ENCODE results near the gene CABP2.

- TF ChIP-seq CTCF (conservative IDR thresholded peaks at IDR 0.05 in 1 of 2, IDR thresholded peaks at IDR 0.05 in 1 of 2; ENCODE audit: low read depth in 1 of 2, low read length in 2 of 2) (no peak), EZH2 (IDR thresholded peaks at IDR 0.05; ENCODE audit: low read length, missing control alignments) (no peak)
These were observed 27.8 kb downstream of the CABP2 start for GRCh38 chr11:67495234-67496005.

Measured in fibroblast of lung (primary cell).